HEK293T (cell line): Measurements from ENCODE around the gene CPD.
"Not testable (repeated sequence)": the region's sequence is repeated elsewhere in the genome, so short reads cannot be mapped to it uniquely, and the experiment has no call there.

Source experiments
- CTCF ChIA-PET: fragments of 350-600 bp; formaldehyde crosslinking; extraction: SDS; loops from one replicate; lab custom pipeline; 2021; ENCODE audit warnings: antibody characterized with exemption, inconsistent platforms; lab: Yijun Ruan, JAX
- POLR2A ChIA-PET: fragments of 350-600 bp; formaldehyde crosslinking; extraction: SDS; loops from one replicate; lab custom pipeline; 2020; ENCODE audit warnings: antibody characterized with exemption, inconsistent platforms; lab: Yijun Ruan, JAX
- DNase-seq: peaks from one replicate; pipeline ENCODE4 v3.0.0; 2012; ENCODE audit warnings: mixed read lengths; ENCODE audit errors: extremely low spot score
- ARNT ChIP-seq: fragments of 450-650 bp; IDR thresholded peaks from 2 replicates; pipeline ENCODE4 v1.6.1; 2017; ENCODE audit warnings: mild to moderate bottlenecking
- BHLHE40 ChIP-seq: fragments of 450-650 bp; IDR thresholded peaks from 2 replicates; pipeline ENCODE4 v1.6.1; 2016; ENCODE audit warnings: mild to moderate bottlenecking, moderate library complexity, borderline replicate concordance
- CTBP1 ChIP-seq: fragments of 450-650 bp; IDR thresholded peaks from 2 replicates; pipeline ENCODE4 v1.6.1; 2016; ENCODE audit warnings: borderline replicate concordance
- ELF4 ChIP-seq: fragments of 450-650 bp; IDR thresholded peaks from 2 replicates; pipeline ENCODE4 v1.6.1; 2017; ENCODE audit warnings: antibody characterized with exemption
- FOXA1 ChIP-seq: fragments of 450-650 bp; IDR thresholded peaks from 2 replicates; pipeline ENCODE4 v1.6.1; 2016; ENCODE audit warnings: mild to moderate bottlenecking
- FOXK2 ChIP-seq: fragments of 450-650 bp; IDR thresholded peaks from 2 replicates; pipeline ENCODE4 v1.6.1; 2016; ENCODE audit warnings: mild to moderate bottlenecking
- FOXM1 ChIP-seq: fragments of 450-650 bp; IDR thresholded peaks from 2 replicates; pipeline ENCODE4 v1.6.1; 2017; ENCODE audit warnings: mild to moderate bottlenecking, borderline replicate concordance
- HDGF ChIP-seq: fragments of 450-650 bp; IDR thresholded peaks from 2 replicates; pipeline ENCODE4 v1.6.1; 2017; ENCODE audit warnings: antibody characterized with exemption, borderline replicate concordance
- L3MBTL2 ChIP-seq: fragments of 450-650 bp; conservative IDR thresholded peaks from 2 replicates; pipeline ENCODE4 v1.6.1; 2016; ENCODE audit warnings: mild to moderate bottlenecking
- LEF1 ChIP-seq: fragments of 450-650 bp; IDR thresholded peaks from 2 replicates; pipeline ENCODE4 v1.6.1; 2017; ENCODE audit warnings: mild to moderate bottlenecking, borderline replicate concordance
- NFRKB ChIP-seq: fragments of 450-650 bp; IDR thresholded peaks from 2 replicates; pipeline ENCODE4 v1.6.1; 2016; ENCODE audit warnings: mild to moderate bottlenecking, moderate library complexity
- SP1 ChIP-seq: fragments of 450-650 bp; IDR thresholded peaks from 2 replicates; pipeline ENCODE4 v1.6.1; 2017
- SUZ12 ChIP-seq: fragments of 450-650 bp; IDR thresholded peaks from 2 replicates; pipeline ENCODE4 v1.6.1; 2016; ENCODE audit warnings: mild to moderate bottlenecking
- TARDBP ChIP-seq: fragments of 450-650 bp; IDR thresholded peaks from 2 replicates; pipeline ENCODE4 v1.6.1; 2016
- ZNF384 ChIP-seq: fragments of 450-650 bp; IDR thresholded peaks from 2 replicates; pipeline ENCODE4 v1.6.1; 2016
- TF ChIP-seq, protein P1 (sequence below): fragments of 450-650 bp; IDR thresholded peaks from 2 replicates; pipeline ENCODE4 v1.6.1; 2016

The CPD gene

DNA sequence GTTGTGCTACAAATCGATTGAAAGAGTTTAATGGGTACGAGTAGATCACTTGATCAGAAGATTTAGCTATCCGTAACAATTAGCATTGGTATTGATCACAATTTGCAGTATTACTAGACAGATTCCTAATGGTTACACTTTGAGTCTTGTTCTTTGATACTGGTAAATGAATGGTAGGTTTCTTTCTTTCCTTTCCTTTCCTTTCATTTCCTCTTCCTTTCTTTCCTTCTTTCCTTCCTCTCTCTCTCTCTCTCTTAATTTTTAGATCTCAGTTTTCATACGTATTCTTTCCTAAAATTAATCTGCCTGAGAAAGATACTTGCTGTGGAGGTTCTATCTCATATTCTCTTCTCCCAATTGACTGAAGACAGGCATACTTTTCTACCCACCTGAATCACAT lies 17.9 kb downstream of the CPD start:
- DNase-seq, result no peak
- no peak for TF ChIP-seq FOXK2
- no peak for TF ChIP-seq NFRKB
- no peak for TF ChIP-seq SP1
- TF ChIP-seq FOXM1, result no peak
- no peak for TF ChIP-seq CTBP1
- TF ChIP-seq FOXA1, result no peak
- TF ChIP-seq, protein P1, sequence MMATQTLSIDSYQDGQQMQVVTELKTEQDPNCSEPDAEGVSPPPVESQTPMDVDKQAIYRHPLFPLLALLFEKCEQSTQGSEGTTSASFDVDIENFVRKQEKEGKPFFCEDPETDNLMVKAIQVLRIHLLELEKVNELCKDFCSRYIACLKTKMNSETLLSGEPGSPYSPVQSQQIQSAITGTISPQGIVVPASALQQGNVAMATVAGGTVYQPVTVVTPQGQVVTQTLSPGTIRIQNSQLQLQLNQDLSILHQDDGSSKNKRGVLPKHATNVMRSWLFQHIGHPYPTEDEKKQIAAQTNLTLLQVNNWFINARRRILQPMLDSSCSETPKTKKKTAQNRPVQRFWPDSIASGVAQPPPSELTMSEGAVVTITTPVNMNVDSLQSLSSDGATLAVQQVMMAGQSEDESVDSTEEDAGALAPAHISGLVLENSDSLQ, result no peak
- TF ChIP-seq SUZ12, result no peak
- no peak for TF ChIP-seq LEF1
- no peak for TF ChIP-seq BHLHE40
- TF ChIP-seq TARDBP, result no peak
- TF ChIP-seq ELF4, result no peak
- TF ChIP-seq ARNT, result no peak
- no peak for TF ChIP-seq L3MBTL2
- TF ChIP-seq ZNF384, result no peak
- no peak for TF ChIP-seq HDGF
- ChIA-PET POLR2A (no interaction called here), CTCF (no interaction called here)

DNA sequence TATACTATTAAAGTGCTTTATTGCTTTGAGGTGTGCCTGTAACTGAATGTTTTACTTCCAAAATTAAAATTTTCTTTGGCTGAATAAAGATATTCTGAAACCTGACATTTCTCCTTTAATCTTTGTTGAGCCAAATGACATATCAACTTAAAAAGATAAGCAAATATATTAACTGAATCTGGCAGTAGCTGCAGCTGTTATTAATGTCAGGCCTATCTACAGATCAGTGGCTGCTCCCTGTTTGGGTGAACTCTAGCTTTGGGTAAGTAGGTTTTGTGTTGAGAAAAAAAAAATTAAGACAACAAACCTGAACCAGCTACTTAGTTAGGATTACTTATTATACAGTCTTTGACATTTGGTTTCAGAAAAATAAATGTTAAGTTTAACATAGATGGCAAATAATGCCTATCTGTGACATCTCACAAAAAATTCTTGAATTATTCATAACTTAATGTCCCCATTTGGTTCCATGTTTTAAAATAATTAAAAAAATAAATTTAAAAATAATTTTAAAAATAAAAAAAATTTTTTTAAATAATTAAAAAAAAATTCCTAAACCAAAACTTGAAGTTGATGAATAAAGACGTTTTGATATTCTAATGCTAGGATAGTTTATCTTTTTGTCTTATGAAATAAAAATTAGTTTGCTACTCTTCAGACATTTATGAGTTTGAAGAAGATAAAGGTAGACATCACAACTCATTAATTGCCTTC lies 19.8 kb downstream of the CPD start:
- DNase-seq, result no peak
- ChIA-PET CTCF (no interaction called here), POLR2A (no interaction called here)
- TF ChIP-seq FOXA1 (no peak), TARDBP (no peak), BHLHE40 (no peak), L3MBTL2 (no peak), LEF1 (no peak), SUZ12 (no peak), SP1 (no peak)
- TF ChIP-seq, protein P1, result no peak

DNA sequence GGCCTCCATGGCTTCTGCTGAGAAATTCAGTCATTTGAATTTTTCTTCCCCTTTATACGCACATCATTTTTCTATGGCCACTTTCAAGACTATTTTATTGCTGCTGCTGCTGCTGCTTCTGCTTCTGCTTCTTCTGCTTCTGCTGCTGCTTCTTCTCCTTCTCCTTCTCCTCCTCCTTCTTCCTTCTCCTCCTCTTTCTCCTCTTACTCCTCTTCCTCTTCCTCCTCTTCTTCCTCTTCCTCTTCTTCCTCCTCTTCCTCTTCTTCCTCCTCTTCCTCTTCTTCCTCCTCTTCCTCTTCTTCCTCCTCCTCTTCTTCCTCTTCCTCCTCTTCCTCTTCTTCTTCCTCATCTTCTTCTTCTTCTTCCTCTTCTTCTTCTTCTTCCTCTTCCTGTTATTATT lies 22.4 kb downstream of the CPD start:
- ChIA-PET CTCF (no interaction called here), POLR2A (no interaction called here)
- no peak for DNase-seq
- TF ChIP-seq FOXM1 (no peak), BHLHE40 (no peak), SP1 (no peak), CTBP1 (no peak), NFRKB (no peak), ARNT (no peak)
- TF ChIP-seq, protein P1, result no peak

DNA sequence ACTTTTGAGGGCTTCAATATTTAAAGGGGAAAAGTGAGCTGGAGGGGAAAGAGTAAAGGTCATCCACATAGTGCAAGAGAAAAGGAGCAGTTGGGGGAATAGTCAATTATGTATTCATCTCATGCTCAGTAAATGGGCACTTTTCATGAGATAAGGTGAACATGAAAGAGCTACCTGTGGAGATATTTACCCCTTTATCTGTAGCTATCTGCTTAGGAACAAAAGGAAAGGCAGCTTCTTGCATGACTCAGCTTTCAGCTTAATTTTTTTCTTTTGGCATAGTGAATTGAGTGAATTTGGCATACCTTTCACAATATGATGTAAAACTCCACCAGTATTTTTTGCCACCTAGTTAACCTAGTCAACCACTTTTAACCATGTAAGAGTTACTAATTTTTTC lies 26.4 kb downstream of the CPD start:
- ChIA-PET POLR2A (no interaction called here), CTCF (interaction anchor here (0.6 kb wide), 1 partner anchor 941 kb away, joined by 3 read pairs; no protein-coding TSS in a partner anchor)
- TF ChIP-seq BHLHE40 (no peak), FOXM1 (no peak), ELF4 (no peak), SP1 (no peak), NFRKB (no peak), HDGF (no peak), TARDBP (no peak), LEF1 (no peak), SUZ12 (no peak), FOXA1 (no peak), L3MBTL2 (no peak), FOXK2 (no peak), ARNT (no peak), ZNF384 (no peak), CTBP1 (no peak)
- TF ChIP-seq, protein P1, result no peak
- DNase-seq, result no peak

DNA sequence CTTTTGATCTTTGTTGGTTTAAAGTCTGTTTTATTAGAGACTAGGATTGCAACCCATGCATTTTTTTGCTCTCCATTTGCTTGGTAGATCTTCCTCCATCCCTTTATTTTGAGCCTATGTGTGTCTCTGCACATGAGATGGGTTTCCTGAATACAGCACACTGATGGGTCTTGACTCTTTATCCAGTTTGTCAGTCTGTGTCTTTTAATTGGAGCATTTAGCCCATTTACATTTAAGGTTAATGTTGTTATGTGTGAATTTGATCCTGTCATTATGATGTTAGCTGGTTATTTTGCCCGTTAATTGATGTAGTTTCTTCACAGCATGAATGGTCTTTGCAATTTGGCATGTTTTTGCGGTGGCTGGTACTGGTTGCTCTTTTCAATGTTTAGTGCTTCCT lies 31.9 kb downstream of the CPD start:
- POLR2A ChIA-PET, DNase-seq, CTCF ChIA-PET: not testable (repeated sequence)

DNA sequence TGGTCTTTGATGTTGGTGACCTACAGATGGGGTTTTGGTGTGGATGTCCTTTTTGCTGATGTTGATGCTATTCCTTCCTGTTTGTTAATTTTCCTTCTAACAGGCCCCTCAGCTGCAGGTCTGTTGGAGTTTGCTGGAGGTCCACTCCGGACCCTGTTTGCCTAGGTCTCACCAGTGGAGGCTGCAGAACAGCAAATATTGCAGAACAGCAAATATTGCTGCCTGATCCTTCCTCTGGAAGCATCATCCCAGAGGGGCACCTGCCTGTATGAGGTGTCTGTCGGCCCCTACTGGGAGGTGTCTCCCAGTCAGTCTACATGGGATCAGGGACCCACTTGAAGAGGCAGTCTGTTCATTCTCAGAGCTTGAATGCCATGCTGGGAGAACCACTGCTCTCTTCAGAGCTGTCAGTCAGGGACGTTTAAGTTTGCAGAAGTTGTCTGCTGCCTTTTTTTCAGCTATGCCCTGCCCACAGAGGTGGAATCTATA lies 33.3 kb downstream of the CPD start:
- CTCF ChIA-PET, result interaction anchor here (0.6 to 0.7 kb wide), 3 partner anchors 10 to 35 kb away, joined by 3 read pairs; no protein-coding TSS in a partner anchor
- DNase-seq, POLR2A ChIA-PET: not testable (repeated sequence)
